Measurements from ENCODE around the gene SVEP1. TPM values are rescaled to one million over a fixed set of nuclear protein-coding genes. Genes with fewer than 3 reads are reported as not detected.

The SVEP1 gene
- total RNA-seq, 1 donor from 2014 or later = 41.8 TPM

DNA sequence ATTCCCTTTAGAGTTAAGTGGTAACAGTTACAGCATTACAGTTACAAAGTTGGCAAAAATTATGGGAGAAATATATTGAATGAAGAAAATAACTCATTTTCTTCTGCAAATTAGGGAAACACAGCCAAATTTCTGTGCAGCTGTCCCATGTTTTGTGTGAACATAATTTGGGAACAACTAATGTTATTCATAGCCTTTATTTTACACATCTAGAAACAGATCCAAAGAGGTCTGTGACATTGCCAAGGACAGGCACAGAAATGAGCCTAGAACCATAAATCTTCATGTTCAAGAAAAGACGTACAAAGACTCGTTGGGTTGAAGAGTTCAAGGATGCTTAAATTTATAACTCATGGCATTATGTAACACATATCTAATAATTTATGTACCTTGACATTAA, 127.8 kb downstream of the SVEP1 start:
- Histone ChIP-seq H3K4me3 (no peak overlapping the region), H3K4me1 (no peaks in the 10 kb centered on the region), H3K27me3 (no peaks in the 10 kb centered on the region), H3K9me3 (no peaks in the 10 kb centered on the region), H3K27ac (no peak overlapping the region), H3K36me3 (peaks cover 1 to 18% of the 10 kb centered on the region in 2 donors)
- no peak for DNase-seq (ENCODE audit: low spot score in 2 of 2)
- TF ChIP-seq, protein P1, sequence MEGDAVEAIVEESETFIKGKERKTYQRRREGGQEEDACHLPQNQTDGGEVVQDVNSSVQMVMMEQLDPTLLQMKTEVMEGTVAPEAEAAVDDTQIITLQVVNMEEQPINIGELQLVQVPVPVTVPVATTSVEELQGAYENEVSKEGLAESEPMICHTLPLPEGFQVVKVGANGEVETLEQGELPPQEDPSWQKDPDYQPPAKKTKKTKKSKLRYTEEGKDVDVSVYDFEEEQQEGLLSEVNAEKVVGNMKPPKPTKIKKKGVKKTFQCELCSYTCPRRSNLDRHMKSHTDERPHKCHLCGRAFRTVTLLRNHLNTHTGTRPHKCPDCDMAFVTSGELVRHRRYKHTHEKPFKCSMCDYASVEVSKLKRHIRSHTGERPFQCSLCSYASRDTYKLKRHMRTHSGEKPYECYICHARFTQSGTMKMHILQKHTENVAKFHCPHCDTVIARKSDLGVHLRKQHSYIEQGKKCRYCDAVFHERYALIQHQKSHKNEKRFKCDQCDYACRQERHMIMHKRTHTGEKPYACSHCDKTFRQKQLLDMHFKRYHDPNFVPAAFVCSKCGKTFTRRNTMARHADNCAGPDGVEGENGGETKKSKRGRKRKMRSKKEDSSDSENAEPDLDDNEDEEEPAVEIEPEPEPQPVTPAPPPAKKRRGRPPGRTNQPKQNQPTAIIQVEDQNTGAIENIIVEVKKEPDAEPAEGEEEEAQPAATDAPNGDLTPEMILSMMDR (IDR thresholded peaks at IDR 0.05) = no peak
- intact Hi-C loops (cut with DNase I) = loop anchor here (2.0 to 10.0 kb wide), 2 partner anchors 171 to 853 kb away; no protein-coding TSS in a partner anchor

DNA sequence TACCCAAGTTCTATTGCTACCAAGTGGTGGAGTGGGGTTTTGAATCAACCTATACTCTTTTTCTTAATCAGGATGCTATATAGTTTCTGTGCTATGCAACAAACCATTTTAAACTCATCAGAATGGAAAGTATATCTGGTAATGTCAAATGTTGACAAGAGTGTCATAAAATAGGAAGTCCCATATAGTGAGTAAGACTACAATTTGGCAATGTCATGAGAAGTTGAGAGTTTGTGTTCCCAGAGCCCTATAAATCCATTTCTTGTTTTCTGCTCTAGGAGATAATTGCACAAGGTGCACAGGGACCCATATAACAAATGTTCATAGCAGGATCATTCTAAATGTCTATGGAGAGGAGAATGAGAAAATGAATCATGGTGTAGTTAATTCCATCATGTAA, 132.1 kb downstream of the SVEP1 start:
- no peaks in the 10 kb centered on the region for H3K9me3 ChIP-seq
- DNase-seq (ENCODE audit: low spot score in 2 of 2) = no peak
- H3K4me3 ChIP-seq = no peak overlapping the region
- peaks cover 9 to 31% of the 10 kb centered on the region in 2 donors for H3K36me3 ChIP-seq
- no peaks in the 10 kb centered on the region for H3K4me1 ChIP-seq
- intact Hi-C loops (cut with DNase I) = no loop called here
- no peaks in the 10 kb centered on the region for H3K27me3 ChIP-seq
- no peak overlapping the region for H3K27ac ChIP-seq
- TF ChIP-seq, protein P1 (IDR thresholded peaks at IDR 0.05) = no peak

DNA sequence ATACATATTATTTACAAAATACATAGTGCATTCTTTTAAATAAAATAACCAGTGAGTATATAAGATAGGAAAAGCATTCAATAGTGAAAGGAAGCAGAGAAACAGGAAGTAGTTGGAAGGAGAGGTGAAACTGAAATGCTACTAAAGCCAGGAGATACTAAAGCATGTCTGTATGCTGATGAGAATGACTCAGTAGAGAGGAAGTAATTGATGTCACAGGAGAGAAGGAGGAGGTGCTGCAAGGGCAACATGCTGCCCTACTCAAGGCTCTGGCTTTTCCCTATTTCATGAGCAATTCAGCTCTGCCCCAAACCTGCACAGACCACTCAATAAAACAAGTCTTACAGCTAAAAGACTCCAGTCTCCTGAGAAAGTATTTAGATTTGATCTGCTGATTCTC, 133.4 kb downstream of the SVEP1 start:
- Histone ChIP-seq H3K27me3 (no peaks in the 10 kb centered on the region), H3K36me3 (peaks cover 9 to 31% of the 10 kb centered on the region in 2 donors), H3K4me1 (no peaks in the 10 kb centered on the region), H3K27ac (no peak overlapping the region), H3K9me3 (no peaks in the 10 kb centered on the region), H3K4me3 (no peak overlapping the region)
- intact Hi-C loops (cut with DNase I) = no loop called here
- no peak for DNase-seq (ENCODE audit: low spot score in 2 of 2)
- TF ChIP-seq, protein P1 (IDR thresholded peaks at IDR 0.05) = no peak

DNA sequence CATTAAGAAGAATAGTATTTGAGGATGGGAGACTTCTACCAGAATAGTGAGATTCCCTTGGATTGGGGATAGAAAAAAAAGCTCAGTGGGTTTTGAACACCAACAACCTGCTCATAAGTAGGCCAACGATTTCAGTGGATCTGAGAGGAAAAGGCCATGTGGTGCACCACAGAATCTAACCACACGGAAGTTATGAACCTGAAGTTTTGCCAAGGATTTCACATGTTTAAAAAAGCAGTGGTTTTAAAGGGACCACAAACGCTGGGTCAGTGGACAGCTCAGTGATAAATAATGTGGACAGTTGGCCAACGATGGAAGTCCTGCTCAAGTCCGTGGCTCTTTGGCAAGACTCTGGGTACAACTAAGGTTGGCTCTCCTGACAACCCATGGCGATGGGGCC, 134.6 kb downstream of the SVEP1 start:
- TF ChIP-seq, protein P1 (IDR thresholded peaks at IDR 0.05) = no peak
- H3K4me3 ChIP-seq = no peak overlapping the region
- no peak for DNase-seq (ENCODE audit: low spot score in 2 of 2)
- no peaks in the 10 kb centered on the region for H3K9me3 ChIP-seq
- H3K4me1 ChIP-seq = no peaks in the 10 kb centered on the region
- intact Hi-C loops (cut with DNase I) = no loop called here
- no peaks in the 10 kb centered on the region for H3K27me3 ChIP-seq
- no peak overlapping the region for H3K27ac ChIP-seq
- peaks cover 9 to 31% of the 10 kb centered on the region in 2 donors for H3K36me3 ChIP-seq

DNA sequence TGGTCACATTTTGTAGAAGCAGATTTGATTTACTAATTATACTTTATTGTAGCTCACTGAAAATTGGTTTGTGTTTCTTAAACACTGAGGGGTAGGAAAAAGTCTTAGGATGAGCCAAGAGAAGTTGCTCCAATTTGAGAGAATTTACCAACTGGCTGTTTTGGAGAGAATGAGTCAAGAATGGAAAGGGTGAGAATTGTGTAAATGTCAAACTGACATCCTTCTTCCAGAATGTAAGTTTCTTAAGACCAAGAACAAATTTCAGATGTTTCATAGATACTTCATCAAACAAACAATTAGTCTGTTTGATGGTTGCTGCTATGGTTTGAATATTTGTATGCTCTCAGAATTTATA, 135.7 kb downstream of the SVEP1 start:
- no peak overlapping the region for H3K27ac ChIP-seq
- DNase-seq (ENCODE audit: low spot score in 2 of 2) = no peak
- H3K4me1 ChIP-seq = no peaks in the 10 kb centered on the region
- intact Hi-C loops (cut with DNase I) = no loop called here
- H3K4me3 ChIP-seq = no peak overlapping the region
- TF ChIP-seq, protein P1 (IDR thresholded peaks at IDR 0.05) = no peak
- peaks cover 9 to 26% of the 10 kb centered on the region in 2 donors for H3K36me3 ChIP-seq
- no peaks in the 10 kb centered on the region for H3K27me3 ChIP-seq
- H3K9me3 ChIP-seq = no peaks in the 10 kb centered on the region
